Fibroblast of lung (primary cell): ENCODE measurements around the gene STEAP1B. TPM values are rescaled to one million over a fixed set of nuclear protein-coding genes. Genes with fewer than 3 reads are reported as not detected.

Experiments
- DNase-seq, 2 donors: peaks; one replicate each; pipeline versions ENCODE4 v3.0.0 to v3.0.0-alpha.2; 2010; ENCODE audit warnings: low read depth in 2 of 2
- H2AFZ ChIP-seq: 2 replicates; pipeline ENCODE4 v1.5.1; 2012; ENCODE audit warnings: low read length, control low read depth, inconsistent platforms
- H3K27ac ChIP-seq: 2 replicates; pipeline ENCODE4 v1.5.1; 2011; ENCODE audit warnings: low read length, control low read depth; ENCODE audit not compliant: insufficient read depth
- H3K27me3 ChIP-seq: 2 replicates; pipeline ENCODE4 v1.5.1; 2011; ENCODE audit warnings: mild to moderate bottlenecking, low read length; ENCODE audit not compliant: control insufficient read depth, insufficient read depth
- H3K36me3 ChIP-seq: 2 replicates; pipeline ENCODE4 v1.5.1; 2011; ENCODE audit warnings: low read length; ENCODE audit not compliant: control insufficient read depth, insufficient read depth
- H3K4me1 ChIP-seq: 2 replicates; pipeline ENCODE4 v1.5.1; 2011; ENCODE audit warnings: low read length; ENCODE audit not compliant: control insufficient read depth, insufficient read depth; ENCODE audit errors: extremely low read depth
- H3K4me2 ChIP-seq: 2 replicates; pipeline ENCODE4 v1.5.1; 2011; ENCODE audit warnings: low read length, control low read depth; ENCODE audit not compliant: insufficient read depth; ENCODE audit errors: extremely low read depth
- H3K4me3 ChIP-seq, 4 experiments: fragments of 200-600 bp in 1 of 4; sonication (generic) in 1 of 4; replicated peaks in 1 of 4; 2 replicates each; pipeline ENCODE4 v1.5.1; 2011 to 2016; ENCODE audit warnings: low read length in 4 of 4, low read depth in 3 of 4, mild to moderate bottlenecking in 3 of 4, control low read depth in 2 of 4, inconsistent platforms in 1 of 4, mixed read lengths in 1 of 4; ENCODE audit not compliant: insufficient read depth in 1 of 4; ENCODE audit errors: control extremely low read depth in 1 of 4
- H3K79me2 ChIP-seq: 2 replicates; pipeline ENCODE4 v1.5.1; 2012; ENCODE audit warnings: mild to moderate bottlenecking, low read length, inconsistent platforms; ENCODE audit not compliant: control insufficient read depth, insufficient read depth
- H3K9ac ChIP-seq: 2 replicates; pipeline ENCODE4 v1.5.1; 2011; ENCODE audit warnings: mild to moderate bottlenecking, low read length, control low read depth; ENCODE audit not compliant: insufficient read depth
- H3K9me3 ChIP-seq: 2 replicates; pipeline ENCODE4 v1.5.1; 2012; ENCODE audit warnings: low read depth, low read length; ENCODE audit not compliant: control insufficient read depth, insufficient read depth
- H4K20me1 ChIP-seq: 2 replicates; pipeline ENCODE4 v1.5.1; 2011; ENCODE audit warnings: low read length; ENCODE audit not compliant: control insufficient read depth, insufficient read depth; ENCODE audit errors: extremely low read depth
- CTCF ChIP-seq, 2 donors: IDR thresholded peaks in 1 of 2; conservative IDR thresholded peaks in 1 of 2; 1 replicate in 1 of 2; 2 replicates in 1 of 2; pipeline ENCODE4 v1.5.1; 2011 to 2012; ENCODE audit warnings: low read length in 2 of 2, control low read depth in 1 of 2, inconsistent platforms in 1 of 2, low read depth in 1 of 2, mild to moderate bottlenecking in 1 of 2
- EZH2 ChIP-seq: IDR thresholded peaks from 2 replicates; pipeline ENCODE4 v1.5.1; 2012; ENCODE audit warnings: low read length, control low read depth, mild to moderate bottlenecking; ENCODE audit errors: missing control alignments
- polyA plus RNA-seq, 2 donors: library from polyadenylated mRNA; depleted of rRNA in 1 of 2; stranded (reverse) in 1 of 2; unstranded in 1 of 2; fragments of >200 nt; gene quantifications; 2 replicates each; pipeline ENCODE4 v1.2.1, GENCODE V29; 2011 to 2012; ENCODE audit warnings: missing spikeins in 1 of 2
- total RNA-seq: library from RNA; depleted of rRNA; stranded (reverse); fragments of >200 nt; gene quantifications from 2 replicates; pipeline ENCODE4 v1.2.1, GENCODE V29; 2014

Gene STEAP1B
- total and polyA plus RNA-seq, 2 donors (not counting 1 experiment from before 2014, with no cell fraction given) = 11.4 to 14.7 TPM

- no peaks in the 10 kb centered on the region for H4K20me1 ChIP-seq
- H2AFZ ChIP-seq = no peak overlapping the region
- no peaks in the 10 kb centered on the region for H3K27me3 ChIP-seq
- H3K36me3 ChIP-seq = no peaks in the 10 kb centered on the region
- H3K4me3 ChIP-seq = no peak overlapping the region
- H3K9me3 ChIP-seq = no peaks in the 10 kb centered on the region
- H3K79me2 ChIP-seq = no peaks in the 10 kb centered on the region
- H3K9ac ChIP-seq = no peak overlapping the region
- H3K4me1 ChIP-seq = no peaks in the 10 kb centered on the region
- DNase-seq = no peak
- TF ChIP-seq EZH2 (no peak), CTCF (conservative IDR thresholded peaks at IDR 0.05 in 1 of 2, IDR thresholded peaks at IDR 0.05 in 1 of 2; ENCODE audit: low read depth in 1 of 2, low read length in 2 of 2) (no peak)
- no peak overlapping the region for H3K4me2 ChIP-seq
- H3K27ac ChIP-seq = no peak overlapping the region
Measured at GRCh38 chr7:22442882-22443369, 57.1 kb downstream of the STEAP1B start.

DNA sequence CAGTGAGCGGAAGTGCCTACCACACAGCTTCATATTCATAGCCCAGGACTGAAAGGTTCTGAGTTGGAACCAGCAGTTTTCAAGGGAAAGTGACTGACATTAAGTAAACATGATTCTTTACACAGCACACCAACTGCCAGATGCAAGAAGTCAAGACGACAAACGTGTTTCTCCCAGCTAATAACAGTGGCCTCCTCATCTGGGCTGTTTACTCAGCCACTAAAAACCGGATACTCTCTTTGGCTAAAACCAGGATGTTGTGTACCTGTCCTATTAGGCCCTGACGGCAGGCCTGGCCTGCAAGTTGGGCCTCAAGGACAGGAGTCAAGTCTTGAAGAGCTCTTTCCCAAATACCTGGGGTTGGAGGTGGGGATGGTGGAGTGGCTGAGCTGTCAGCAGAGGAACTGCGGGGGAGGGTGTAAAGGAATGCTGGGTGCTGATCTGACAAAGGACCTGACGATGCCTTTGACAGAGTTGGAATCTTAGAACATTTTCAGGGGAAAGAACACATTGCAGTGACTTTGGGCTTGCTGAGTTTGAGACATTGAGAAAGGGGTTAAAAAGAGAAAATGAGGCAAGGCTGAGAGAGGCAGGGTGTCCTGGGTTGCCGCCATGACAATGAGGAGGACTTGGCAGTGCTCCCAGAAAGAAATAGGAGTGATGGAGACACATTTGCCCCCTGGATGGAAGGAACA is 57.7 kb downstream of the STEAP1B start:
- no peak overlapping the region for H3K9ac ChIP-seq
- TF ChIP-seq CTCF (conservative IDR thresholded peaks at IDR 0.05 in 1 of 2, IDR thresholded peaks at IDR 0.05 in 1 of 2; ENCODE audit: low read depth in 1 of 2, low read length in 2 of 2) (no peak), EZH2 (no peak)
- H2AFZ ChIP-seq = no peak overlapping the region
- no peak overlapping the region for H3K4me2 ChIP-seq
- no peak overlapping the region for H3K4me3 ChIP-seq
- H3K79me2 ChIP-seq = no peaks in the 10 kb centered on the region
- no peaks in the 10 kb centered on the region for H3K36me3 ChIP-seq
- H3K4me1 ChIP-seq = no peaks in the 10 kb centered on the region
- H4K20me1 ChIP-seq = no peaks in the 10 kb centered on the region
- H3K27me3 ChIP-seq = no peaks in the 10 kb centered on the region
- no peak for DNase-seq
- no peak overlapping the region for H3K27ac ChIP-seq
- no peaks in the 10 kb centered on the region for H3K9me3 ChIP-seq

DNA sequence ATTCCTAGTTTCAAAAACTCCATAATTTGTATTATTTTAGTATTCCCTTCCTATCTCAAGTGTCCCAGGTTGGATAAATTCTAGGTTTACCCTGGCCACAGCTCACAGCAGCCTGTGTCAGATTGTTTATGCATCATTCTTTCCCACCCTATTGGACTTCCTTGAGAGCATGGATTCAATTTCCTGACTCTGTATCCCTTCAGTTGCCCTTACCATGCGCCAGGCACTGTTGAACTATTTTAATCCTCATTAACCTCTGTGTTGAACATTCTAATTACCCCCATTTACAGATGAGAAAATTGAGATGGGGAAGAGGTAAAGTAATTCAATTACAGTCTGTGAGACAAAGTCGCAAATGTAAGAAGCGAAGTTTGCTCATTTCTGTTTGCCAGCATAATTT is 58.8 kb downstream of the STEAP1B start:
- no peaks in the 10 kb centered on the region for H3K4me1 ChIP-seq
- TF ChIP-seq EZH2 (no peak), CTCF (conservative IDR thresholded peaks at IDR 0.05 in 1 of 2, IDR thresholded peaks at IDR 0.05 in 1 of 2; ENCODE audit: low read depth in 1 of 2, low read length in 2 of 2) (no peak)
- H3K9me3 ChIP-seq = no peaks in the 10 kb centered on the region
- H3K27ac ChIP-seq = no peak overlapping the region
- H3K36me3 ChIP-seq = no peaks in the 10 kb centered on the region
- no peak overlapping the region for H3K9ac ChIP-seq
- no peak for DNase-seq
- H3K4me3 ChIP-seq = no peak overlapping the region
- H3K27me3 ChIP-seq = no peaks in the 10 kb centered on the region
- no peaks in the 10 kb centered on the region for H3K79me2 ChIP-seq
- no peak overlapping the region for H2AFZ ChIP-seq
- no peak overlapping the region for H3K4me2 ChIP-seq
- H4K20me1 ChIP-seq = no peaks in the 10 kb centered on the region
